NCI-H524 treated with DMSO at 0.1 percent for 48 hours (cell line): ENCODE data around the gene KRT6B.
A peak's percentile ranks its signal among the peaks of the same experiment; 100 is the strongest.
"Not testable (repeated sequence)": the region's sequence is repeated elsewhere in the genome, so short reads cannot be mapped to it uniquely, and the experiment has no call there.

Experiments
- DNase-seq: peaks from one replicate; lab custom pipeline; 2025; lab: John Stamatoyannopoulos, UW

Gene KRT6B

DNA sequence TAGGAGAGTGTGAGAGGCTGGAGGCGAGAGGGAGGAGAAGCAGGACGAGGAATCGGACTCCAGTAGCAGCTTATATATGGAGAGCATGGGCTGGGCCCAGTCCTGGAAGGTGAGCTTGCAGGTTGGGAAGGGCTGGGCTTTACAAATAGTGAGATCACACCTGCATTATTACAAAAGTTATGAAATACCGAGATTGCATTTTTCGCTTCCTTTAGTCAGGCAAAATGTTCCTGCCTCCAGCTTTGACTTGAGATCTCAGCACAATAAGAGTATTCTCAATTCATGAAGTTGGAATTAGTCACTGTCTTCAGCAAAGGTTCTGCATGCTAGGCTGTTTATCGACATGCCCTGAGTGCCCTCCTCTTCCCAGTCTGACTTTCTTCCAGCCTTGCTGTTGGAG, at the start of gene KRT6B:
KRT6B (minus strand) TSS at position 46 of the 400 bp plus-strand sequence. CDS start 68 bp downstream, outside the sequence.
- DNase-seq = no peak

DNA sequence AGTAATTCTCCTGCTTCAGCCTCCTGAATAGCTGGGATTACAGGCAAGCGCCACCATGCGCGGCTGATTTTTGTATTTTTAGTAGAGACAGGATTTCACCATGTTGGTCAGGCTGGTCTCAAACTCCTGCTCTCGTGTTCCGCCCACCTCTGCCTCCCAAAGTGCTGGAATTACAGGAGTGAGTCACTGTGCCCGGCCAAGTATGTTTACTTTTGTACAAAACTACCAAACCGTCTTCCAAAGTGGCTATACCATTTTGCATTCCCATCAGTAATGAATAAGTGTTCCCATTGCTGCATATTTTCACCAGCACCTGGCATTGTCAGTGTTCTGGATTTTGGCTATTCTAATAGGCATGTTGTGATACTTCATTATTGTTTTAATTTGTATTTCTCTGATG, 49.5 kb upstream of the KRT6B start:
- DNase-seq = no peak

DNA sequence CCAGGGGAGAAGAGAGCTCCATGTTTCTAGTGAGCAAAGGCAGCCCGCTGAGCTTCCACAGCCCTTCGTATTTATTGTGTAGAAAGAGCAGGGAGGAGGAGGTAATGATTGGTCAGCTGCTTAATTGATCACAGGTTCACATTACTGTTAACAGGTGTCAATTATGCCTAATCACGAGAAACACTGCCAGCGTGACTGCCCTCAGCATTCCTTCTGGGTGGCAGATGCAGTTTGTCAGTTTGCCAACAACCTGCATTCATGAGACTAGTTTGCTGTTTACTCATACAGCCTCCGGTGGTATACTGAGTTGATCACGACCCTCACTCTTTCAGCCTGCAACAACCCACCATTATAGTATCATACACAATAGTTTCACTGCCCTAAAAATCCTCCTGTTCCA, 48.6 kb upstream of the KRT6B start:
- DNase-seq = not testable (repeated sequence)

DNA sequence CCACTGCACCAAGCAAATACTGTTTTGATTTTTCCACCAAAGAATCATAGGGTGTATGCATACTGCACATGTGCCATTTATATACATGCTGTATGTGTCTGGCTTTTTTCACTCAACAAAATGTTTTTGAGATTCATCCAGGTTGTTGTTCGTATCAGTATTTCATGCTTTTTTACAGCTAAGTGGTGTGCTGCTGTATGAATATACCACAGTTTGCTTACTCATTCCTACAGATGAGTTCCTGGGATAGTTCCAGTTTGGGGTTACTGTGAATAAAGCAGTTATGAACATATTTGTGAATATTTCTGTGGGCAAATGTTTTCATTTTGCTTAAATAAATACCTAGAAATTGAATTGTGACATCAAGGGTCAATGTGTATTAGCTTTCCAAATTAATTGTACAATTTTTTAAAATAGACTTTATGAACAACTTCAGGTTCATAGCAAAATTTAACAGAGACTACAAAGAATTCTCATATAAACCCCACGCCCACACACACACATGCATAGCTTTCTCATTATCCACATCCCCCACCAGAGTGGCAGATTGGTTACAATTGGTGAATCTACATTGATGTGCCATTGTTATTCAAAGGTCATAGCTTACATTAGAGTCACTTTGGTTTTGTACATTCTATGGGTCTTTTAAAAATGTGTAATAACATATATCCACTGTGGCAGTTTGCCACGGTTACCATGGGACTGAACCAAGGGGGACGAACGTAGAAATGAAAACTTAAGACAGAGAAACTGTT, 48.0 kb upstream of the KRT6B start:
- no peak for DNase-seq

DNA sequence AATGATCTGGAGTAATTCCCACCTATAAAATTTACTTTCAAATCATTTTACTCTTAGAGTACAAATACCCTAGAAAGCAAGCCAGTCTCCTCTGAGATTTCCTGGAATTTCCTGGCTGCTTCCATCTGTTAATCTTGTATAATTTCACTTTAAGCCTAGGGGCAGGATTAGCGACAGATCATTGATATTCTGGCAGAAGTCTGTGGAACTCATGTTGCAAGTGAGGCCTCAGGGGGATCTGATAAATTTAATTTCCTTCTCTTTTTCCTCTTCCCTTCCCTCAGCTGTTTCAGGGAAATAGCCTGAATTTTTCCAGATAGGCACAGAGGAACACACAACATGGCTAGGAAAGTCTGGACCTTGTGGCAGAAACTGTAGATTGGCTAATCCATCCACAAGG, 47.0 kb upstream of the KRT6B start:
- DNase-seq = no peak

DNA sequence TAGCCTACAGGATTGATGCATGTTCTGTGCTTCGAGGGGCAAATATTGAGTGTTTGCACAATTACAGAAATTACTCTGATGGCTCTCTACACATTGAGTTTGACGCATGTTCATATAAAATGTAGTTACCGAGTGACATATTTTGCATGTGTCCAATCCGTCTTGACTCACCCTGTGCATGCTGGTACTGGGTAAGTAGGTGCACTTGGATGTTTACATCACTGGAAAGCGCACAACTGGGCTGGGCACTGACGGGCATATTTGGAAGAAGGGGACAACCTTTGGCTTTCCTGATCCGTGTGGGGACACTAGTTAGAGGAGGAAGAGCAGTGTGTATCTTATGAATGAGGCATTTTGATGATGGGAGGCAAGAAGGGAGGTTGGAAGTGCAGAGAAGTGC, 46.0 kb upstream of the KRT6B start:
- no peak for DNase-seq

DNA sequence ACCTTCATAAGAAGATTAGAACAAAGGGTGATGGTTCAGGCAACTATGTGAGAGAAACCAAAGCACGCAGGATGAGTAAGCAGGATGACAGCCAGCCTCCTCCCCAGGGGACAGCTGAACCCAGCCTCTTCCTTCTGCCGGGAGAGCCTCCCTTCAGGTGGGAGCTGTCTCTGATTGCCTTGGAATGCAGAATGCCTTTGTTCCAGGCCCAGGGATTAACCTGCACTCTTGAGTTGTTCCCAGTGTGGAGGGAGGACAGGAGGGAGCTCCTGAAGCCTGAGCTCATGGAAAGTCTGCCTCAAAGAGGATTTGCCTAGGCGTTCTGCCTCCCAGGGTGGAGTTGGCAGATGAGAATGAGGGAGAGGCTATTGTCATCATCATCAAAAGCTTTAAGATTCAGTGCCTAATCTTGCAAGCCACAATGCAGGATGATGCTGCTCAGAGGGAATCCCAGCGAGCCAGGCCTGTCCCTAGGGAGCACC, 44.7 kb upstream of the KRT6B start:
- no peak for DNase-seq

DNA sequence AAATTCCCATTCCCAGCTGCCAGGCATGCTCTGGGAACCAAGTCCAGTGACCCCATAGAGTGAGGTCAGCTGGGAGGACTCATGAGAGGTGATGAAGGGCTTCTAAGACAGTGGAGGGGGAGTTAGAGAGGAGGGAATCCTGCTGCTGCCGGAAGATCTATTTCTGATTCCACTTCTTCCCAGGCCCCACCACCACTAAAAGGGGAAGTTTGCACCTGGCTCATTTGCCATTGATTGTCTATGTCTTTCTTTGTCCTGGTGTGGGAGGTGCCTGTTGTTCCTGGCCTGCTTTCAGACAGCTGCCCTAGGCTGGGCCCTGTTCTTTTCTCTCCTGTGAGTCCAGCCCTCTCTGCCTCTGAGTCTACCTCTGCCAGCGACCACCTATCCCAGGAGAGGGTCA, 44.1 kb upstream of the KRT6B start:
- no peak for DNase-seq

DNA sequence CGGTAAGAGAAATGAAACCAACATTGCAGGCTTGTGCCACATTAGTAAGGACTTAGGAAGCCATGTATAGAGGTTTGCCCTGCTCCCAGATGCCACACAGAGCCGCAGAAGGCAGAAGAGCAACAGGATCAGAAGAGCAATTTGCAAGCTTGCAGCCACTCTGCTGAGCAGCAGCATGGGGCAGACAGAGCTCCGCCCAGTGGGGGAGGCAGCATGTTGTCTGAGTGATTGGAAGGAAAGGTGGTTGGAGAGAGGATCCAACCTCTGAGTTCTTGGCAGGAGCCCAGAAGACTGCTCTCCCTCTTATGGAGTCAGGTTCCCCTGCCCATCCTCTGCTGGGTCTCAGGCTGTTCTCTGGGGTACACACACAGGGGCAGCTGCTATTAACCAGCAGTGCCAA, 43.4 kb upstream of the KRT6B start:
- peak; percentile 83 for DNase-seq

DNA sequence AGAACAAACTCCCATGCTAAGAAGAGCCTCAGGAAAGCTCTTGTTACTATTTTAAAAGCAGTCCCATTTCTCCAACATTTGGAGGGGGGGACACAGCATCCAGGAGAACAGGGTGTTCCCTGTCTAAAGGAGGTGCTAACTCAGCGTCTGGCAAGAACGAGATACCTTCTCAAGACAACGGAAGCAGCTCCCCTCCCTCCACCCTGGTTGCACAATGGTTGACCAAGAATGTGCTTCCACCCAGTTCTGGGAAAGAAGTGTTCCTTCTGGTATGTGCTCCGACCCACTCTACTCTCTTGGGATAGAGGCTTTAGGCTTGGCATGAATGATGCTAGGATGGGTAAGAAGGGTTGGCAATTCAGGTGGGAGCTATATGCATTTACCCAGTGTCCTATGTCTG, 42.6 kb upstream of the KRT6B start:
- no peak for DNase-seq

DNA sequence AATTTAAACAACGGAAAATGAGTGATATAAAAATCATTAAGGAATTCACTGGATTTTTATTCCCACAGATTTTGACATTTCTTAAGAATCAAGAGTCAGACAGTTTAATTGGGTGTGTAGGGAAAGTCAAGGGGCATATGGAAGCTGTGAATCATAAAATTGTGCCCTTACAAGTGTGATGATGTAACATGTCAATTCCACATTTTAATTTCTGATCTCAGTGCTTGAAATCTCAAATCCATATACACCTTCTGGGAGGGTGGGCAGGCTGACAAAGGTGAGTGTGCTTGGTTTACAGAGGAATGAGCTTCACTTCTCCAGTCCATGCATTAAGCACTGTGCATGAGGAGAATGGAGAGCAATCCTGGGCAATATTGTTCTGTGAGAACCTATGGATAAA, 42.2 kb upstream of the KRT6B start:
- no peak for DNase-seq

DNA sequence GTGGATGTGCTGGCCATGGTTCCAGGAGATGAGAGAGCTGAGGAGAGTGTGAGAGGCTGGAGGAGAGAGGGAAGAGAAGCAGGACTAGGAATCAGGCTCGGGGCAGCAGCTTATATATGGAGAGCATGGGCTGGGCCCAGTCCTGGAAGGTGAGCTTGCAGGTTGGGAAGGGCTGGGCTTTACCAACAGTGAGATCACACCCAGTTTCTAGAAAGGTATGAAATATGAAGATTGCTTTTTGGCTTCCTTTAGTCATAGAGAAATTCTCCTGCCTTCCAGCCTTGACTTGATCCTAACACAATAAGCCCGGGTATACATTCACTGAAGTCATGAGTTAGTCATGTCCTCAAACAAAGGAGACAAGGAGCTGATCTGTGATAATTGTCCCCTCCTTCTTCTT, 41.2 kb upstream of the KRT6B start, which contains the start of gene KRT6A:
KRT6A (minus strand) TSS at position 86 of the 400 bp plus-strand sequence; CDS start at position 17, 69 bp downstream.
- DNase-seq = no peak

DNA sequence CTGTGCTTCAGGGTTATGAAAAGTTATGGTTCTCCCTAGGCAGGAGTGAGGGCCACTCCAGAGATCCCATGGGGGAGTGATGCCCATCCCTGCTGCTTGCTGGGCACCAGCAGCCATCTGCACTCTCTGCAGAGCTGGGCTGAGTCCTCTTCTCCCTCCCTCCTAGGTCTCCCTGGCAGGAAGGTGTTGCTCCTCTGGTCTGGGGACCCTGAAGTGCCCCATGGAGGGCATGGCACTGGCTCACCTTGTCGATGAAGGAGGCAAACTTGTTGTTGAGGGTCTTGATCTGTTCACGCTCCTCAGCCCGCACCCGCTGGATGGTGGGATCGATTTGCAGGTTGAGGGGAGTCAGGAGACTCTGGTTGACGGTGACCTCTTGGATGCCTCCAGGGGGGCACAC, 40.5 kb upstream of the KRT6B start:
- not testable (repeated sequence) for DNase-seq

DNA sequence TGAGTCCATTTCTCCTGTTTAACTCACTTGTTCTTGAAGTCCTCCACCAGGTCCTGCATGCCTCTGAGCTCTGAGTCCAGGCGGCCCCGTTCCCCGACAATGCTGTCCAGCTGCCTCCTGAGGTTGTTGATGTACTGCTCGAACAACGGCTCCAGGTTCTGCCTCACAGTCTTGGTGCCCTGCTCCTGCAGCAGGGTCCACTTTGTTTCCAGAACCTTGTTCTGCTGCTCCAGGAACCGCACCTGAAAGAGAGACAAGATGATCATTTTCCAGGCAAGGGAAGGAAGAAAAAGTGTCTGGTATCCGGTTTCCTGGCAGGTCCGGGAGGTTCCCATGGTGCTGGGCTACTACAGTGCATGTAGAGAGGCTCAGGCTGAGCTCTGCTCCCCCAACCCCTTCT, 39.5 kb upstream of the KRT6B start:
- DNase-seq = not testable (repeated sequence)

DNA sequence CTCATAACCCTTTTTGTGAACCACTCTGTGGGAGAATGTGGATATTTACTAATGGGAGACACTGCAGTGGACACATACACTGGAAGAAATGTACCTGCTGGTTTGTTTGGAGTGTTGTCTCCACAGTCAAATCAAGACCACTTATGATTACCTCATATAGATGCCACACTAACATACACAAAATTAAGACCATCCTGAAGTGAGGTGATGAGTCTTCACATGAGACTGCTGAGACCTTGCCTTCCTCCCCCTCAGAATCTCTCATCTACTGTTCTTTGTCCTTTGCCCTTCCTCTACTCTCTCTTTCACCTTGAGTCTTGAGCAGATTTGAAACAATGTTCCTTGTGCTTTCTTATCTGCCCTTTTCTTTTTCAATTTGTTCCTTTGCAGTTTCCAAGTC, 36.8 kb upstream of the KRT6B start:
- DNase-seq = no peak

DNA sequence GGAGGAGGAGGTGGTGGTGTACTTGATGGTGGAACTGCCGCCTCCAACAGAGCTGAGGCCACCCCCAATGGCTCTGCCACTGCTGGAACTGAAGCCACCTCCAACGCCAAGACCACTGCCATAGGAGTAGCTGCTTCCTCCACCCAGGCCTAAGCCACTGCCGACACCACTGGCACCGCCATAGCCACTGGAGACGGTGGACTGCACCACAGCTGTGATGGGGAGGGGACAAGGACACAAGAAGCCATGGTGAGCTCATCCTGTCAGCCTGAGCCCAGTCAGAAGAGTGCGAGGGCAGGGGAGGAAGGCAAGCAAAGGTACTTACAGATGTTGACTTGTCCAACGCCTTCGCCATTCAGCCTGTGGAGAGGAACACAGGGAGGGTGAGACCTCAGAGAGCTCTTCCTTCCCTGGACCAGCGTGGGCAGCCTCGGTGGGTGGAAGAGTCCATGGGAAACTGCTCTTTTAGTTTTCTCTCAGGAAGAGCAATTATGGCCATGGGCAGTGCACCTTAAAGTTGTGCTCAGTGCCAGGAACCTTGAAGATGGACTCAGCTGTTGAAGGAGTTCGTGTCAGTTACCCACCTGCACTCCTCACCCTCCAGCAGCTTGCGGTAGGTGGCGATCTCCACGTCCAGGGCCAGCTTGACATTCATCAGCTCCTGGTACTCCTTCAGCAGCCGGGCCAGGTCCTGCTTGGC, 35.9 kb upstream of the KRT6B start:
- not testable (repeated sequence) for DNase-seq

DNA sequence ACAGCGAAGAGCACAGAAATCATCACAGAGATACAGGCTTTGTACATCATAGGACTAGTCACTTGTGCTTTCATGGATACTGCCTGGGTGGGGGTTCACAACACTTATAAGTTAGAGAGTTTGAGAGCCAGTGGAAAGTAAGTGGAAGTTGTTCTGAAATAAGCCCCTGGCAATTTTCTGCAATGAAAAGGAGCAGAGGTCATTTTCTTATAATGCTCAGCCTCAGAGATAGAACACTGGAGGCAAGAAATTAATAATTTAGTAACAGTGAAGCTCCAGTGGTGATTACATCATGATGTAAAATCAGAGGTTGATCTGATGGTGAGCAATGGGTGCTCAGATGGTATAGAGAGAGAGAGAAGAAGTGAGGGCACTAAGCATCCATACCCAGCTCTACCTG, 35.3 kb upstream of the KRT6B start:
- DNase-seq = no peak

DNA sequence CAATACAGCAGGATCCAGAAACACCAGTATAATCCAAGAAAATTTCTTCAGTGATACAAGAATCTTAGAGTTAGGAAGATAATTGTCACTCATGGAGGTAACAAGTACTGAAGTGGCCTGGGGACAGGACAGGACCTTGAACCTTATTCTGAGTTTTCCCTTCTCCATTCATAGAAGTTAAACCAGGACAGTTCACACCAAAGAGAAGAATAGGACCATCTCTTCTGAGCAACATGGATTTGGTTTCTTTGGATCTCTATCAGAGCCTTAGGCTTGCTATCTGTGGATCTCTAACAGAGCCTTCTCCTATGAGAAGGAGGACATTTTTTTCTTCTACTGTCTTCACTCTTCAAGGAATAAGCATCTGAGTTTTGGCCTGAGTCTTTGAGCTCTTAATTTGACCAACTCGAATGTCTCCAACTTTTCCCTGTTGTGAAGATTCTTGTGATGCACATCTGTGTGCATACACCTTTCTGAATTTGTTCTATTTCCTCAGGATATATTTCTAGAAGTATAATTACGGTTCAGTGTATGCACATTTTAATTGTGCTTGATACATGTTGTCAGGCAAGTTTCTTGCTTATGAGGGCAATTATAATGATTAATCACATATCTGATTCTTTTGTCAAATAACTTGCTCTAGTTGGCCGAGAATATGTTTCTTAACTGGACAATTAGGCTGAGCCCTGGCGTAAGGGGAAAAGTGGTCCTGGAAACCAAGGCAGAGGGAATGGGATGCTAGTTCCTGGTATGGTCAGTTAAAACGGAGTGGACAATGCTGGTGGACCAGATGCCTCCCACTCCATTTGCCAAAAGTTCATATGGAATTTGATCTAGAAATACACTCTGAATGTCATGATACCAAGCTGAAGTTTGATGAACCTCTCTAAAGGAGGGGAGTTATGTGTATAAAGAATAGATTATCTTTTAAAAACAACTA, 34.5 kb upstream of the KRT6B start:
- DNase-seq = no peak

DNA sequence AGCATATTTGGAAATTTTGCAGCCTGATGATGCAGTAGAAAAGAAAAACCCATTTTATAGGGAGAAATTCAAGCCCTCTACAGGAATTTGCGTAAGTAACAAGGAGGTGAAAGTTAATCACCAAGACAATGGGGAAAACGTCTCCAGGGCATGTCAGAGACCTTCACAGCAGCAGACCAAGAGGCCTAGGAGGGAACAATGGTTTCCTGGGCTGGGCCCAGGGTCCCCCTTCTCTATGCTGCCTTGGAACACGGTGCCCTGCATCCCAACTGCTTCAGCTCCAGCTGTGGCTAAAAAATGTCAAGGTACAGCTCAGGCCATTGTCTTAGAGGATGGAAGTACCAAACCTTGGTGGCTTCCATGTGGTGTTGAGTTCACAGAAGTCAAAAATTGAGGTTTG, 28.1 kb upstream of the KRT6B start:
- DNase-seq = no peak

DNA sequence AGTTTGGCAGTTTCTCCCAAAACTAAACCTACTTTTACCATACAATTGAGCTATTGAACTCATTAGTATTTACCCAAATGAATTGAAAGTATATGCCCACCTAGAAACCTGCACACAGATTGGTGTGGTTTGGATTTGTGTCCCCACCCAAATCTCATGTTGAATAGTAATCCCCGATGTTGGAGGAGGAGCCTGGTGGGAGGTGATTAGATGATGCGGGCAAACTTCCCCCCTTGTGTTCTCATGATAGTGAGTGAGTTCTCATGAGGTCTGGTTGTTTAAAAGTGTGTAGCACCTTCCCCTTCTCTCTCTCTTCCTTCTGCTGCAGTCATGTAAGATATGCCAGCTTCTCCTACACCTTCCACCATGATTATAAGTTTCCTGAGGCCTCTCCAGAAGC, 25.7 kb upstream of the KRT6B start:
- no peak for DNase-seq

DNA sequence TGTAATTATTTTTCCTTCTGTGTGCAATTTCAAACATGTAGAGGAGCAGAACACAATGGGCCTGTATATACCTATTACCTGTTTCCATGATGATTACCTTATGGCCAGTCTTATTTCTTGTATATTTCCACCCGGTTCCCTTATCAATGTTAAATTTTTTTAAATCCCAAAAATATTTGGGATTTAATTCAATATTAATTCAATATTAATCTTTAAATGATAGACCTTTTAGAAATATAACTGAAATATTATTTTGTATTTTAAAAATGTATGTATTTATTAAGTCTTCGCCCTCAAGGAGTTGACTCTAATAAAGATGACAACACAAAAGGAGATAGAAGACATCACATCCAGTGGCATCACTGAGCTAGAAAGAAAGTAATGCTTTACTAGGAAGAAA, 22.3 kb upstream of the KRT6B start:
- DNase-seq = no peak

DNA sequence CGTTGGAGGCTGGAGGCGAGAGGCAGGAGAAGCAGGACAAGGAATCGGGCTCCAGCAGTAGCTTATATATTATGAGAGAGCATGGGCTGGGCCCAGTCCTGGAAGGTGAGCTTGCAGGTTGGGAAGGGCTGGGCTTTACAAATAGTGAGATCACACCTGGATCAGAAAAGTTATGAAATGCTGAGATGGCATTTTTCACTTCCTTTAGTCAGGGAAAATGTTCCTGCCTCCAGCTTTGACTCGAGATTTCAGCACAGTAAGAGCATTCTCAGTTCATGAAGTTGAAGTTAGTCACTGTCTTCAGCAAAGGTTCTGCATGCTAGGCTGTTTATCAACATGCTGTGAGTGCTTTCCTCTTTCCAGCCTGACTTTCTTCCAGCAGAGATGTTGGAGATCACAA, 21.8 kb upstream of the KRT6B start, which contains the start of gene KRT6C:
KRT6C (minus strand) TSS at position 38 of the 400 bp plus-strand sequence. CDS start 68 bp downstream, outside the sequence.
- no peak for DNase-seq
